ENCODE data around the gene TBL3.
A peak's percentile ranks its signal among the peaks of the same experiment; 100 is the strongest.

TBL3 gene

DNA sequence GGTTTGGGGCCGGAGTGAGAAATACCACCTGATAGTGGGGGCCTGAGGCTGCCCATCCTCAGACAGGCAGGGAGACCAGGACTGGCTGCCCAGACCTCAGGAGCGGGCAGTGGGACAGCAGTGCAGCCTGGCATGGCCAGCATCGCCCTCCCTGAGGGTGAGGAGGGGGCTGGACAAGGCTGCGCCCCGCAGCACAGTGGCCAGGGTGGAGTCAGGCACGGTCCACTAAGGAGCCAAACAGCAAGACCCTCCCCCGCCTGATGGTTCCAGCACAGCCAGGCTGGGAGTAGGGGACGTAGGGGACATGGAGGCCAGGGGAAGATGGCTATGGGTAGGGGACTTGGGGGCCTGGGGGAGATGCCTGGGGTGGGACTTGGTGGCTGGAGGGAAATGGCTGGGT, 34.5 kb downstream of the TBL3 start:
- no peak for TF ChIP-seq TAF1 (IDR thresholded peaks at IDR 0.05; ENCODE audit: low read depth)
- TF ChIP-seq MAX (IDR thresholded peaks at IDR 0.05): no peak
- no peak for TF ChIP-seq TCF12 (IDR thresholded peaks at IDR 0.05; ENCODE audit: low read depth)
- TF ChIP-seq CEBPB (IDR thresholded peaks at IDR 0.05): no peak
- no peak for TF ChIP-seq REST (IDR thresholded peaks at IDR 0.05; ENCODE audit: low read depth)
- no peak for TF ChIP-seq TEAD4 (IDR thresholded peaks at IDR 0.05)
- TF ChIP-seq ZBTB7A (IDR thresholded peaks at IDR 0.05; ENCODE audit: low read depth): no peak
- no peak for TF ChIP-seq CREB1 (IDR thresholded peaks at IDR 0.05; ENCODE audit: low read depth)
- TF ChIP-seq FOXM1 (IDR thresholded peaks at IDR 0.05; ENCODE audit: borderline replicate concordance, low read depth): no peak
- TF ChIP-seq EGR1 (IDR thresholded peaks at IDR 0.05): no peak
- TF ChIP-seq YY1 (IDR thresholded peaks at IDR 0.05; ENCODE audit: low read depth): no peak
- TF ChIP-seq EP300 (IDR thresholded peaks at IDR 0.05; ENCODE audit: borderline replicate concordance): no peak
- no peak for TF ChIP-seq NFIC (IDR thresholded peaks at IDR 0.05)
- TF ChIP-seq RAD21 (IDR thresholded peaks at IDR 0.05; ENCODE audit: low read depth): no peak
- TF ChIP-seq, protein P1, sequence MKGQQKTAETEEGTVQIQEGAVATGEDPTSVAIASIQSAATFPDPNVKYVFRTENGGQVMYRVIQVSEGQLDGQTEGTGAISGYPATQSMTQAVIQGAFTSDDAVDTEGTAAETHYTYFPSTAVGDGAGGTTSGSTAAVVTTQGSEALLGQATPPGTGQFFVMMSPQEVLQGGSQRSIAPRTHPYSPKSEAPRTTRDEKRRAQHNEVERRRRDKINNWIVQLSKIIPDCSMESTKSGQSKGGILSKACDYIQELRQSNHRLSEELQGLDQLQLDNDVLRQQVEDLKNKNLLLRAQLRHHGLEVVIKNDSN (IDR thresholded peaks at IDR 0.05): no peak

DNA sequence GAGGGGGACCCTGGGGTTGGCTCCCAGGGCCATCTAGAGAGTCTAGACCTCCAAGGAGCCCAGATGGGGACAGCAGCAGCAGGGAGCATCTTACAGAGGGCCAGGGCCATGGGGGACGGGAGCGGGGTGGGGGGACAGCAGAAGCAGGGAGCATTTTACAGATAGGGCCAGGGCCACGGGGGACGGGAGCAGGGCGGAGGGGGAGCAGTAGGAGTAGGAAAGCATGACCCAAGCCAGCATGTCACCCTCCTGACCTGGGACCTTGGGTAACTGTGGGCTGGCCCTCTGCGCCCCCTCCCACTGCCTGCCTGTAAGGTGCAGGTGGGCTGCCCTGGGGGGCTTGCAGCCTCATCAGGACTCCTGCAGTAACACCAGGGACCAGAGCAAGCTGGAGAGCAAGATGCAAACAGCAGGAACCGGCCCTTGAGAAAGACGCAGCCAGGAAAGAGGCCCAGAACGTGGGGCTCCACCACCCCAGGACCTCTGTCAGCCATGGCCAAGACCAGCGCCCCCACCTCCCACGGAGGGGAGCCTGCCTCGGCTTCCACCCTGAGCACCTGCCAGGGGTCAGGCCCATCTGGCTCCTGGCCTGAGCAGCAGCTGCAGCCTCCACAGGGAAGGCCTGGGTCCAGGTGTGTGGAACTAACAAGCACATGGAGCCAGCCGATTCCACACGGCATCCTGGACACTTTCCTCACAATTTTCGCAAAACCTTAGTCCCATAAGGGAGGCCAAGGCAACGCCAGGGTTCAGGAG, 35.4 kb downstream of the TBL3 start:
- TF ChIP-seq CREB1 (IDR thresholded peaks at IDR 0.05; ENCODE audit: low read depth) (no peak), EGR1 (IDR thresholded peaks at IDR 0.05) (no peak), MAX (IDR thresholded peaks at IDR 0.05) (no peak), REST (IDR thresholded peaks at IDR 0.05; ENCODE audit: low read depth) (no peak), EP300 (IDR thresholded peaks at IDR 0.05; ENCODE audit: borderline replicate concordance) (no peak), TCF12 (IDR thresholded peaks at IDR 0.05; ENCODE audit: low read depth) (no peak), FOXM1 (IDR thresholded peaks at IDR 0.05; ENCODE audit: borderline replicate concordance, low read depth) (no peak), ZBTB7A (IDR thresholded peaks at IDR 0.05; ENCODE audit: low read depth) (no peak), TEAD4 (IDR thresholded peaks at IDR 0.05) (no peak), RAD21 (IDR thresholded peaks at IDR 0.05; ENCODE audit: low read depth) (no peak), TAF1 (IDR thresholded peaks at IDR 0.05; ENCODE audit: low read depth) (no peak), NFIC (IDR thresholded peaks at IDR 0.05) (no peak), YY1 (IDR thresholded peaks at IDR 0.05; ENCODE audit: low read depth) (no peak), CEBPB (IDR thresholded peaks at IDR 0.05) (no peak)
- TF ChIP-seq, protein P1 (IDR thresholded peaks at IDR 0.05): no peak

GRCh38 chr16:2008009-2008526, 36.2 kb downstream of the TBL3 start:
- TF ChIP-seq, protein P1 (IDR thresholded peaks at IDR 0.05): no peak
- TF ChIP-seq MAX (IDR thresholded peaks at IDR 0.05): no peak
- no peak for TF ChIP-seq YY1 (IDR thresholded peaks at IDR 0.05; ENCODE audit: low read depth)
- no peak for TF ChIP-seq CREB1 (IDR thresholded peaks at IDR 0.05; ENCODE audit: low read depth)
- no peak for TF ChIP-seq TAF1 (IDR thresholded peaks at IDR 0.05; ENCODE audit: low read depth)
- no peak for TF ChIP-seq EP300 (IDR thresholded peaks at IDR 0.05; ENCODE audit: borderline replicate concordance)
- no peak for TF ChIP-seq RAD21 (IDR thresholded peaks at IDR 0.05; ENCODE audit: low read depth)
- no peak for TF ChIP-seq TCF12 (IDR thresholded peaks at IDR 0.05; ENCODE audit: low read depth)

GRCh38 chr16:2008631-2009163, 36.8 kb downstream of the TBL3 start:
- TF ChIP-seq MAX (IDR thresholded peaks at IDR 0.05) (peak; percentile 67), FOXM1 (IDR thresholded peaks at IDR 0.05; ENCODE audit: borderline replicate concordance, low read depth) (no peak), REST (IDR thresholded peaks at IDR 0.05; ENCODE audit: low read depth) (no peak)
